Measurements from ENCODE around the gene ZNF324. TPM values are rescaled to one million over a fixed set of nuclear protein-coding genes. Genes with fewer than 3 reads are reported as not detected.
"Not testable (repeated sequence)": the region's sequence is repeated elsewhere in the genome, so short reads cannot be mapped to it uniquely, and the experiment has no call there.

ZNF324 gene
- total RNA-seq, 2 donors from 2014 or later: 10.2 to 12.0 TPM

- Histone ChIP-seq H3K27me3 (no peaks in the 10 kb centered on the region), H3K36me3 (no peaks in the 10 kb centered on the region), H3K4me3 (no peak overlapping the region), H3K27ac (no peak overlapping the region), H3K9me3 (no peaks in the 10 kb centered on the region), H3K9ac (ENCODE audit: low read depth in 2 of 2, low read length in 2 of 2) (no peak overlapping the region), H3K4me1 (no peaks in the 10 kb centered on the region)
- no peak for DNase-seq
- no peak for TF ChIP-seq CTCF (IDR thresholded peaks at IDR 0.05)
- intact Hi-C loops (cut with DNase I): no loop called here
These were observed 16.9 kb downstream of the ZNF324 start for GRCh38 chr19:58483776-58484175.

DNA sequence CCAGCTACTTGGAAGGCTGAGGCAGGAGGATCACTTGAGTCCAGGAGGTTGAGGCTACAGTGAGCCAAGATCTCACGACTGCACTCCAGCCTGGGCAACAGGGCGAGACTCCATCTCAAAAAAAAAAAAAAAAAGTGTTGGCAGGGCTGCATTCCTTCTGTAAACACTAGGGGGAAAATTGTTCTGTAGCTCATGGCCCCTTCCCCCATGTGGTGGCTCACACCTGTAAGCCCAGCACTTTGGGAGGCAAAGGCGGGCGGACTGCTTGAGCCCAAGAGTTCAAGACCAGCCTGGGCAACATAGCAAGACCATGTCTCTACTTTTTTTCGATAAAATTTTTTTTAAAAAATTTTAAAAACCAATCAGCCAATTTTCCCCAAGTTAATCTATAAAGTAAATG, 17.5 kb downstream of the ZNF324 start:
- H3K9me3 ChIP-seq; H3K9ac ChIP-seq (ENCODE audit: low read depth in 2 of 2, low read length in 2 of 2); intact Hi-C loops (cut with DNase I); H3K4me1 ChIP-seq; H3K36me3 ChIP-seq; H3K4me3 ChIP-seq; DNase-seq; H3K27ac ChIP-seq; H3K27me3 ChIP-seq: not testable (repeated sequence)

DNA sequence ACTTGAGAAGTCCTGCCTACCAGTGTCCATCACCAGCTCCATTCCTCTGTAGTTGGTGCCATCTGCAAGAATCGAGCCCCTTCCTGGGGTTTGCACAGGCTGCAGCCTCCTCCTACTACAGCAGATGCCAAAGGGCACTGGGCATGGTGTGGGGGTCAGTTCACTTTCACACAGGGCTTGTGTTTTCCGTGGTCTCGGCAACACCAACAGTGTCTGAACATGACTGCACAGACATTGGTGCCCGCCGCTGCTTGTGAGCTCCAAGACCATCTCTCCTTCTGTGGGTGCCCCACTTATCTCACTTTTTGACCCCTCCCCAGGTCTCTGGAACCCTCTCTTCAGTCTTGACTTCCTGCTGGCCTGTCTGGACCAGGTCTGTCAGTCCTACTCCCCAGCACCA, 24.5 kb downstream of the ZNF324 start:
- no peak overlapping the region for H3K27ac ChIP-seq
- H3K4me3 ChIP-seq: no peak overlapping the region
- no peak overlapping the region for H3K9ac ChIP-seq (ENCODE audit: low read depth in 2 of 2, low read length in 2 of 2)
- no peaks in the 10 kb centered on the region for H3K4me1 ChIP-seq
- DNase-seq: no peak
- no peaks in the 10 kb centered on the region for H3K27me3 ChIP-seq
- intact Hi-C loops (cut with DNase I): no loop called here
- no peaks in the 10 kb centered on the region for H3K36me3 ChIP-seq
- H3K9me3 ChIP-seq: no peaks in the 10 kb centered on the region
- TF ChIP-seq CTCF (IDR thresholded peaks at IDR 0.05): no peak

GRCh38 chr19:58492265-58492664, 25.4 kb downstream of the ZNF324 start:
- Histone ChIP-seq H3K9ac (ENCODE audit: low read depth in 2 of 2, low read length in 2 of 2) (no peak overlapping the region), H3K9me3 (no peaks in the 10 kb centered on the region), H3K36me3 (no peaks in the 10 kb centered on the region), H3K4me3 (no peak overlapping the region), H3K4me1 (no peaks in the 10 kb centered on the region), H3K27ac (no peak overlapping the region), H3K27me3 (no peaks in the 10 kb centered on the region)
- no peak for TF ChIP-seq CTCF (IDR thresholded peaks at IDR 0.05)
- intact Hi-C loops (cut with DNase I): no loop called here
- DNase-seq: no peak

DNA sequence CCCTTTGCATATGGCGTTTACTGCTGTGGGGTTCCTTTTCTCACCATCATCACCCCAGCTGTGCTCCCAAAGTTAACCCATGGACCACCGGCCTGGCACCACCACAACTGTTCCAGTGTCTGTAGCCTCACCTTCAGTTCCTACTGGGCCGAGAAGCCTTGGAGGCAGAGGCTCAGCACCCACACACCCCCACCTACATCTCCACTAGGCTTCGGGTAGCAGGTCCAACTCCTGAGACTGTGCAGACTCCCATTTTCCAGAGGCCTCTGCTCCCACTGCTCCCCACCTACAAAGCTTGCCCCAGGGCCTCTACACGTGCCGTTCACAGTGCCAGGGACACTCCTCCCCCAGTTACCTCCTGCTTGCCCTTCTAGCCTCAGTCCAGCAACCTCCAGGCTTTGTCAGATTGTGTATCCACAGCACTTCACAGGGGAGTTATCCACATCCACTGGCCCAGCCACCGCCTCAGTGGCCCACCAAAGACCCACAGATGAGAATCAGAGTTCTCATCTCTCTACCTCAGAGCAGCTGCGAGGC, 30.8 kb downstream of the ZNF324 start:
- no peak for DNase-seq
- TF ChIP-seq CTCF (IDR thresholded peaks at IDR 0.05): no peak

DNA sequence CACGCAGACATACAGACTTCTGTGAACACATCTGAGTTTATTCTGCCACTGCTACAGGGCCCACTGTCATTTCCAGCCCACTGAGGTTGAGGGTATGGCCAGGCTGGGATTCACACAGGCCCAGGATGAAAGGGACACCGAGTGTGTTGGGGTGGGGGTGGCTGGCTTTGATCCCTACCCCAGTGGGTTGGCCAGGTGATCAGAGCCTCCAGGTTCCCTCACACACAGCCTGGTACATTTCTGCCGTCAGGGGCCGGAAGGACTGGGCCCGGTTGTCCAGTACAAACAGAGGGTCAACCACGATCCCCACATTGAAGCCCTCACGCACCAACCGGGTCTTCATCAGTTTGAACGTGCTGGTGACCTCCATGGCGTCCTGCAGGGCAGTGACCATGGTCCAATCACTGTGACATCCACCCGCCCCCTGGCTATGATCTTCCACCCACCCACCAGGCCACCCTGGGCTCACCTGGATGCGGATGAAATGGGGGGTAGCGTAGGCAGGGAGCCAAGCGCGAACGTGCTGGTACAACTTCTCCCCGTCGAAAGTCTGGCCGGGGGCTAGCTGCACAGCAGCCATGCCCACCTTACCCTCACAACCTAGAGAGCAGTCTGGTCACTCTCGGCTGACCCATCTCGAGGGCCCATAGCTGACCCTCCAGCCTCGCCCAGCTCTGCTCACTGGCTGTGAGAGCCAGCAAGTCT, 31.6 kb downstream of the ZNF324 start:
- no peak for DNase-seq
- peak overlapping the region; percentile 52 for H3K4me3 ChIP-seq
- H3K27me3 ChIP-seq: no peaks in the 10 kb centered on the region
- no peak for TF ChIP-seq CTCF (IDR thresholded peaks at IDR 0.05)
- intact Hi-C loops (cut with DNase I): no loop called here
- H3K9me3 ChIP-seq: no peaks in the 10 kb centered on the region
- no peaks in the 10 kb centered on the region for H3K36me3 ChIP-seq
- peak overlapping the region in 1 of 2 donors; percentile 26 for H3K9ac ChIP-seq (ENCODE audit: low read depth in 2 of 2, low read length in 2 of 2)
- no peaks in the 10 kb centered on the region for H3K4me1 ChIP-seq
- H3K27ac ChIP-seq: no peak overlapping the region

More for the DNA sequence above, 30.8 kb downstream of the ZNF324 start:
- H3K36me3 ChIP-seq: no peaks in the 10 kb centered on the region
- H3K4me1 ChIP-seq: no peaks in the 10 kb centered on the region
- intact Hi-C loops (cut with DNase I): no loop called here
- H3K27me3 ChIP-seq: no peaks in the 10 kb centered on the region
- no peak overlapping the region for H3K4me3 ChIP-seq
- no peaks in the 10 kb centered on the region for H3K9me3 ChIP-seq
- no peak overlapping the region for H3K27ac ChIP-seq
- H3K9ac ChIP-seq (ENCODE audit: low read depth in 2 of 2, low read length in 2 of 2): no peak overlapping the region
